Measurements from ENCODE around the gene CLDN5. TPM values are rescaled to one million over a fixed set of nuclear protein-coding genes. Genes with fewer than 3 reads are reported as not detected.

Gene CLDN5
- total RNA-seq, result 1 to 10 TPM in 2 of 8 experiments, under 1 TPM in 5, not detected in 1; 0.11 to 3.4 (median 0.31) TPM

DNA sequence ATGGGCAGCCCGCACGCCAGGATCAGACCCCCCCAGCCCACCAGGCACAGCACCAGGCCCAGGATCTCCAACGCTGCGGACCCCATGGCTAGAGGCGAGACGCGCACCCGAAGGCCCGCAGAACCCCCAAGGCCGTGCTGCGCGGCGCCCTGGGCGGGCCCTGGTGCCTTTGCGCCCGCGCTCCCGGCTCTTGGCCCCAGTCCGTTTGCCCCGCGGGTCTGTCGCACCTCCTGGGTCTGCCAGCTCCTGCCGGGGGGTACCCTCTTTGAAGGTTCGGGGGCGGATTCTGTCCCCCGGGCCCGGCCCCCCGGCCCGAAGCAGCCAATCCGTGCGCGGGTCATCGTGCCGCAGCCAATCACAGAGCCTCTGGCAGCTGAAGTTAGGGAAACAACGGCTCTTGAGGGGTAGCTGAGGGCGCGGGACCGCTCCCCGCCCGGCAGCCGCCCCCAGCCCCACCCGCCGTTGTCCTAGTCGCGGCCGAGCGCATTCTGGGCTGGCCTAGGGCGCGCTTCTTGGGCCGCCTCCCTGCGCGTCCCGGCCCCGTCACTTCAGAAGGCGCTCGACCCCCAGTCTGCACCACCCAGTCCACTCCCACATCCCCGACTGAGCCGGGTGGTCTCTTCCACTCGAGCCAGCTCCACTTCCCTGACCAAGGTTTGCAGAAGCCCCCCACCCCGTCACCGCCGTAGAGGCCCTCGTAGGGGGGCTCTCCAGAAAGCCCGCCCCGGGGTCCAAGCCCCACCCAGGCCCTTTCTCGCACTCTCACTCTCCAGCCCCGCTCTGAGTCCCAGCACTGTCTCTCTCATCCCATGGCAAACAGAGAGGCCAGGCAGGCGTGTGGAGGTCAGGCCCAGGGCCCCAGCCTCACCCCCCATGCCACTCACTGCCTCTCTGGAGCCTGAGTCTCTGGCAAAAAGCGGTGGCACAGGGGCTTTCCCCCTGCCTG, at the start of gene CLDN5:
Gene CLDN5, minus strand, starts transcription at position 241 of the 946 bp plus-strand sequence. Its CDS starts 155 bp downstream, at position 86.
- Histone ChIP-seq H3K4me3 (peak within 1 kb of the TSS; percentile 26 to 35 (median 30)), H3K27ac (no peak within 1 kb of the TSS), H3K4me1 (replicated peaks in 1 of 2) (peaks cover 0 to 15% of the 10 kb centered on the region in 2 donors)
- in situ Hi-C loops (cut with MboI; ENCODE audit: low pct_unique_long_range_greater_than_20kb in 2 of 9, low sequenced_read_pairs in 9 of 9, unreplicated experiment in 9 of 9), result loop anchor here in 1 of 9 experiments (25.0 kb wide), 1 partner anchor 113 kb away; no protein-coding TSS in a partner anchor
- peak; percentile 16 to 62 (median 45) for ATAC-seq (replicated peaks in 6 of 8)
- WGBS, 10 experiments, result 0 to 35% (median 3%) methylated on average over 1 to 7 of the region's 69 CpGs; no CpG with 5 or more reads in 5 of the 10 experiments

DNA sequence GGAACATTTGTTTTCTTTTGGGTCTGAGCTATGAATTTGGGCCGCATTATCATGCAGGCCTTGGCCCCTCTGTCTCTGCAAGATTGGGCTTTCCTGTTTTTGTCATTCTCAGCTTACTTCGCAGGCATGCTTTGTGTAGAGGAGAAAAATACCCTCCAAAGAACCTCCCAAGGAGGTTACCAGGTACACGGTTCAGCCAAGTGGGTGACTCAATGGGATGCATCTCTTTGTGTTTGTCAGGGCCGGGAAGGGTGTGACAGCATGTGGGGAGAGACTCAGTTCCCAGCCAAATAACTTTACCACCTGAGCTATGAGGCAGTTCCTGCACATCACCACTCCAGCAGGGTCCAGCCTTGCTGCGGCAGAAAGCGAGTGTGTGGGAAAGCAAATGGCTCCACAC, 47.8 kb upstream of the CLDN5 start:
- in situ Hi-C loops (cut with MboI; ENCODE audit: low pct_unique_long_range_greater_than_20kb in 2 of 9, low sequenced_read_pairs in 9 of 9, unreplicated experiment in 9 of 9), result no loop called here
- WGBS, 10 experiments, result 40 to 100% (median 85%) methylated on average over 1 to 6 of the region's 6 CpGs
- ATAC-seq (replicated peaks in 6 of 8), result no peak
- Histone ChIP-seq H3K4me3 (no peak overlapping the region), H3K4me1 (replicated peaks in 1 of 2) (no peaks in the 10 kb centered on the region), H3K27ac (no peak overlapping the region)

- whole genome bisulfite sequencing, 10 experiments, result 33 to 100% (median 71%) methylated on average over 1 to 3 of the region's 5 CpGs; no CpG with 5 or more reads in 4 of the 10 experiments
- ATAC-seq (replicated peaks in 6 of 8), result peak in 4 of 8 experiments; percentile 20 to 82 (median 65)
- Histone ChIP-seq H3K4me3 (no peak overlapping the region), H3K4me1 (replicated peaks in 1 of 2) (no peaks in the 10 kb centered on the region), H3K27ac (no peak overlapping the region)
- in situ Hi-C loops (cut with MboI; ENCODE audit: low pct_unique_long_range_greater_than_20kb in 2 of 9, low sequenced_read_pairs in 9 of 9, unreplicated experiment in 9 of 9), result no loop called here
Observed at GRCh38 chr22:19571207-19571795, 47.1 kb upstream of the CLDN5 start.

GRCh38 chr22:19569976-19570375, 45.8 kb upstream of the CLDN5 start:
- 50 to 90% (median 82%) methylated on average over 1 to 2 of the region's 2 CpGs; no CpG with 5 or more reads in 2 of the 10 experiments for WGBS, 10 experiments
- Histone ChIP-seq H3K4me1 (replicated peaks in 1 of 2) (no peaks in the 10 kb centered on the region), H3K27ac (no peak overlapping the region), H3K4me3 (no peak overlapping the region)
- in situ Hi-C loops (cut with MboI; ENCODE audit: low pct_unique_long_range_greater_than_20kb in 2 of 9, low sequenced_read_pairs in 9 of 9, unreplicated experiment in 9 of 9), result no loop called here
- no peak for ATAC-seq (replicated peaks in 6 of 8)

- Histone ChIP-seq H3K4me1 (replicated peaks in 1 of 2) (no peaks in the 10 kb centered on the region), H3K4me3 (no peak overlapping the region), H3K27ac (no peak overlapping the region)
- ATAC-seq (replicated peaks in 6 of 8), result peak in 2 of 8 experiments; percentile 62 to 63
- WGBS, 10 experiments, result 33 to 100% (median 92%) methylated on average over 1 of the region's 1 CpG; no CpG with 5 or more reads in 6 of the 10 experiments
- in situ Hi-C loops (cut with MboI; ENCODE audit: low pct_unique_long_range_greater_than_20kb in 2 of 9, low sequenced_read_pairs in 9 of 9, unreplicated experiment in 9 of 9), result no loop called here
Observed at GRCh38 chr22:19569276-19569640, 45.0 kb upstream of the CLDN5 start.

- 10 to 80% (median 50%) methylated on average over 1 to 5 of the region's 9 CpGs; no CpG with 5 or more reads in 1 of the 10 experiments for WGBS, 10 experiments
- no peak overlapping the region for H3K27ac ChIP-seq
- in situ Hi-C loops (cut with MboI; ENCODE audit: low pct_unique_long_range_greater_than_20kb in 2 of 9, low sequenced_read_pairs in 9 of 9, unreplicated experiment in 9 of 9), result no loop called here
- peak in 1 of 8 experiments; percentile 29 for ATAC-seq (replicated peaks in 6 of 8)
- no peaks in the 10 kb centered on the region for H3K4me1 ChIP-seq (replicated peaks in 1 of 2)
- no peak overlapping the region for H3K4me3 ChIP-seq
Observed at GRCh38 chr22:19568337-19569275, 44.4 kb upstream of the CLDN5 start.

GRCh38 chr22:19567157-19568009, 43.2 kb upstream of the CLDN5 start:
- no peak for ATAC-seq (replicated peaks in 6 of 8)
- WGBS, 10 experiments, result 44 to 89% (median 81%) methylated on average over 2 to 17 of the region's 24 CpGs; no CpG with 5 or more reads in 2 of the 10 experiments
- no peak overlapping the region for H3K27ac ChIP-seq
- in situ Hi-C loops (cut with MboI; ENCODE audit: low pct_unique_long_range_greater_than_20kb in 2 of 9, low sequenced_read_pairs in 9 of 9, unreplicated experiment in 9 of 9), result no loop called here
- H3K4me1 ChIP-seq (replicated peaks in 1 of 2), result no peaks in the 10 kb centered on the region
- H3K4me3 ChIP-seq, result no peak overlapping the region

DNA sequence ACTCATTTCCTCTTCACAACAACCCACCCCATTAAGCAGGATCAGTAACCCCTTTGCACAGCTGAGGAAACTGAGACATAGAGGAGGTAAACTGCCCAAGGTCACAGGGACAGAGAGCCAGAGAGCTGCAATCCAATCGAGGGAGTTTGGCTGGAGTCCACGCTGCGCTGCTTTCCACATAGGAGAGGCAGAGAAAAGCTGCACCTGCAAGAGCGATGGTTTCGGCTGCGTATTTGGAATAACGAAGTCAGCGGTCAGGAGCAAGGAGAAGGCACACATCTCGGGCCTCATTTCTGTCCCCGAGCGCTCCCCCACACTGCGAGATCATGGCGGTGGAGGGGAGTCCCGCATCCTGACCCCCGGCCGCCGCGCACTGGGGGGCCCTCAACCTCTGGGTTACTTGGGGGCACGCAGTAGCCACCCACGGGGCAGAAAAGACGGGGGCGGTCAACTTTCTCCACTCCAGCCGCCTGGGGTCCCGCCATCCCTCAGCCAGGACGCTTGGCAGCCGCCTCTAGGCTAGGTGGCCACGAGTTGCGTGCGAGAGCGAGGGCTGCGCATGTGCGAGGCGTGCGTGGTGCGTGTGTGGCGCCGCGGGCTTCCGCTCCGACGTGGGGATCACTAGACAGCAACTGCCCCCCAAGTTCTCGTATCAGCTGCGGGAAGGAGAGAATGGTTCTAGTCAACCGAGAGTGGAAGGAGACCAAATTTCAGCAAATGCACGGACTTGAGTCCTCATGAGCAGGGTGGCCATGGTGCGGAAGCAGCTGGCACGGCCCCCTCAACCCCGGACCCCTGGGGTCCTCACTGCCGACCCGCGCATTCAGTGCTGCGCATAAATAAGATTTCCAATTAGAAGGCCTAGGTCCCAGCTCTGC, 42.3 kb upstream of the CLDN5 start:
- Histone ChIP-seq H3K27ac (no peak overlapping the region), H3K4me3 (no peak overlapping the region), H3K4me1 (replicated peaks in 1 of 2) (no peaks in the 10 kb centered on the region)
- in situ Hi-C loops (cut with MboI; ENCODE audit: low pct_unique_long_range_greater_than_20kb in 2 of 9, low sequenced_read_pairs in 9 of 9, unreplicated experiment in 9 of 9), result no loop called here
- ATAC-seq (replicated peaks in 6 of 8), result no peak
- WGBS, 10 experiments, result 60 to 100% (median 87%) methylated on average over 1 to 4 of the region's 52 CpGs; no CpG with 5 or more reads in 4 of the 10 experiments

DNA sequence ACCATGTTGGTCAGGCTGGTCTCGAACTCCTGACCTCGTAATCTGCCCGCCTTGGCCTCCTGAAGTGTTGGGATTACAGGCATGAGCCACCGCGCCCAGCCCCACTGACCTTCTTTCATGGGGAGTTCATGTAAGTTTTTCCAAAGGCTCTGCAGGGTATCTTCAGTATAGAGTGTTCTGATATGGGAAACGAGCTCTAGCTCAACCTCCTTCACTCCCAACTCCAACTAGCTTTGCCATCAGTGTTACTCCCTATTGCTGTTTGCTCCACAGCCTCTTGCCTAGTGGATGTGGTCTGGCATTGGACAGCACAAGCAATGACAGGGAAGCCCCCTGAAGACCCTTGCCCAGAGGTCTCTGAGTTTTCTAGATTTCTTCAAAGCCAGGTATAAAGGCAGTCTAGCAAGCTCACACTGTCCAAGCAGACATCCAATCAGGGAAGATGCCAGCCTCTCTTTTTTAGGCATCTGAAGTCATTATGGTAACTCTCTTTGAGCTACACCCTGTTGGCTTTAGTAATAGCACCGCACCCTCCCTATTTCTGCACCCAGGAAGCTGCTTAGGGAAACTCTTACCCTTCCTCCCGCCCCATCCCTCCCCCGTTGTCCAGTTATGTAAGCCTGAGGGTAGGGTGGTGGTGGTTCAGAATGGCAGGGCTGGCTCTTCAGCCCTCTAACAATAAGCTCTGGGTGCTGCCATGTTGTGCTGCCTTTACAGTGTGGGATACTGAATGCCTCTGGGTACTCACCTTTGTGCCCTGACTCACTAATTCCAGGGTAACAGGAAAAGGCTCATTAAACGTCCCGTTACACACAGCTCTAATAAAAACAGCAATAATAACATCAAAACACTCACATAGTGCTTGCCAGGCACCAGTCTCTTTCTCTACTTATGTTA, 41.4 kb upstream of the CLDN5 start:
- Histone ChIP-seq H3K27ac (no peak overlapping the region), H3K4me1 (replicated peaks in 1 of 2) (no peaks in the 10 kb centered on the region), H3K4me3 (no peak overlapping the region)
- in situ Hi-C loops (cut with MboI; ENCODE audit: low pct_unique_long_range_greater_than_20kb in 2 of 9, low sequenced_read_pairs in 9 of 9, unreplicated experiment in 9 of 9), result no loop called here
- peak in 3 of 8 experiments; percentile 55 to 83 (median 72) for ATAC-seq (replicated peaks in 6 of 8)
- WGBS, 10 experiments, result 8 to 100% (median 67%) methylated on average over 2 to 8 of the region's 11 CpGs; no CpG with 5 or more reads in 4 of the 10 experiments

- in situ Hi-C loops (cut with MboI; ENCODE audit: low pct_unique_long_range_greater_than_20kb in 2 of 9, low sequenced_read_pairs in 9 of 9, unreplicated experiment in 9 of 9), result no loop called here
- no CpG with 5 or more reads among the region's 2 CpGs for WGBS, 10 experiments
Observed at GRCh38 chr22:19559956-19560355, 35.7 kb upstream of the CLDN5 start.

More at GRCh38 chr22:19559956-19560355, 35.7 kb upstream of the CLDN5 start:
- H3K4me3 ChIP-seq, result no peak overlapping the region
- H3K27ac ChIP-seq, result no peak overlapping the region
- no peak for ATAC-seq (replicated peaks in 6 of 8)
- no peaks in the 10 kb centered on the region for H3K4me1 ChIP-seq (replicated peaks in 1 of 2)
